OCI-LY7 (cell line): ENCODE results near the gene SCGB2B2. TPM values are rescaled to one million over a fixed set of nuclear protein-coding genes. Genes with fewer than 3 reads are reported as not detected.

Experiments
- BruUV-seq: library from RNA; stranded (reverse); fragments of 400-500 nt; replicated peaks from 2 replicates; lab custom pipeline; 2021; lab: Mats Ljungman, UMichigan
- CTCF ChIA-PET: fragments of 300-600 bp; sonication (Branson Sonifier 250); formaldehyde crosslinking; loops from one replicate; lab custom pipeline; 2022; ENCODE audit warnings: antibody characterized with exemption; ENCODE audit not compliant: unreplicated experiment; lab: Charles Lee
- POLR2A ChIA-PET: fragments of 300-600 bp; sonication (Branson Sonifier 250); formaldehyde crosslinking; loops from one replicate; lab custom pipeline; 2022; ENCODE audit warnings: antibody characterized with exemption; lab: Charles Lee
- DNase-seq: peaks from one replicate; pipeline ENCODE4 v3.0.0-alpha.2; 2015; ENCODE audit warnings: low spot score
- H2AFZ ChIP-seq: fragments of 200-600 bp; sonication (generic), shearing (Covaris generic); 2 replicates; pipeline ENCODE4 v1.6.1; 2014; ENCODE audit warnings: mild to moderate bottlenecking, antibody characterized with exemption, low read length, moderate library complexity
- H3K27ac ChIP-seq: fragments of 200-600 bp; sonication (generic); 2 replicates; pipeline ENCODE4 v1.5.1; 2014; ENCODE audit warnings: mixed run types, low read depth, mild to moderate bottlenecking, moderate library complexity, low read length, inconsistent platforms; ENCODE audit not compliant: poor library complexity, severe bottlenecking
- H3K36me3 ChIP-seq: fragments of 200-600 bp; sonication (generic); 2 replicates; pipeline ENCODE4 v1.6.1; 2014; ENCODE audit warnings: mild to moderate bottlenecking, antibody characterized with exemption, low read length, moderate library complexity, mixed read lengths; ENCODE audit not compliant: insufficient read depth
- H3K4me1 ChIP-seq: fragments of 200-600 bp; sonication (generic); 2 replicates; pipeline ENCODE4 v1.5.1; 2014; ENCODE audit warnings: mild to moderate bottlenecking, low read length; ENCODE audit not compliant: insufficient read depth, poor library complexity, severe bottlenecking
- H3K4me2 ChIP-seq: fragments of 200-600 bp; sonication (generic); 2 replicates; pipeline ENCODE4 v1.6.1; 2014; ENCODE audit warnings: mild to moderate bottlenecking, low read length
- H3K4me3 ChIP-seq: fragments of 200-600 bp; sonication (generic); 2 replicates; pipeline ENCODE4 v1.5.1; 2014; ENCODE audit warnings: mild to moderate bottlenecking, low read depth, low read length; ENCODE audit not compliant: poor library complexity, severe bottlenecking
- H3K79me2 ChIP-seq: fragments of 200-600 bp; sonication (generic); 2 replicates; pipeline ENCODE4 v1.6.1; 2016; ENCODE audit warnings: low read depth, mild to moderate bottlenecking, low read length, moderate library complexity, mixed read lengths; ENCODE audit not compliant: insufficient read depth
- H3K9me2 ChIP-seq: fragments of 200-600 bp; sonication (generic); 2 replicates; pipeline ENCODE4 v1.6.1; 2016; ENCODE audit warnings: mild to moderate bottlenecking, low read length, mixed read lengths; ENCODE audit not compliant: insufficient read depth
- H3K9me3 ChIP-seq: fragments of 200-600 bp; sonication (generic); 2 replicates; pipeline ENCODE4 v1.6.1; 2014; ENCODE audit warnings: mild to moderate bottlenecking, mixed run types, low read length, mixed read lengths
- H4K20me1 ChIP-seq: fragments of 200-600 bp; sonication (generic); 2 replicates; pipeline ENCODE4 v1.6.1; 2014; ENCODE audit warnings: mild to moderate bottlenecking, antibody characterized with exemption, low read length, moderate library complexity, mixed read lengths; ENCODE audit not compliant: insufficient read depth
- EZH2phosphoT487 ChIP-seq: fragments of 200-600 bp; sonication (generic); IDR thresholded peaks from 2 replicates; pipeline ENCODE4 v1.6.1; 2018; ENCODE audit warnings: low read depth, borderline replicate concordance, mild to moderate bottlenecking, mixed run types, antibody characterized with exemption, low read length, moderate library complexity, mixed read lengths
- intact Hi-C: fragments of 100-400 bp; cut with micrococcal nuclease; formaldehyde crosslinking; loops from one replicate; pipeline ENCODE4 v1.10.0; 2022; ENCODE audit not compliant: unreplicated experiment
- total RNA-seq, 2 experiments: library from RNA; depleted of rRNA in 1 of 2; stranded (reverse); fragments of >200 nt in 1 of 2; shearing (Covaris generic) in 1 of 2; gene quantifications; 2 replicates each; pipeline ENCODE4 v1.2.3, GENCODE V29; 2014 to 2022
- TF ChIP-seq, protein P1 (sequence below): fragments of 200-600 bp; sonication (generic); conservative IDR thresholded peaks from 2 replicates; pipeline ENCODE4 v1.5.1; 2014; ENCODE audit warnings: mild to moderate bottlenecking, antibody characterized with exemption, low read length, moderate library complexity, mixed read lengths

SCGB2B2 gene
- total RNA-seq, 2 experiments from 2014 or later = 0.54 to 1.7 TPM

DNA sequence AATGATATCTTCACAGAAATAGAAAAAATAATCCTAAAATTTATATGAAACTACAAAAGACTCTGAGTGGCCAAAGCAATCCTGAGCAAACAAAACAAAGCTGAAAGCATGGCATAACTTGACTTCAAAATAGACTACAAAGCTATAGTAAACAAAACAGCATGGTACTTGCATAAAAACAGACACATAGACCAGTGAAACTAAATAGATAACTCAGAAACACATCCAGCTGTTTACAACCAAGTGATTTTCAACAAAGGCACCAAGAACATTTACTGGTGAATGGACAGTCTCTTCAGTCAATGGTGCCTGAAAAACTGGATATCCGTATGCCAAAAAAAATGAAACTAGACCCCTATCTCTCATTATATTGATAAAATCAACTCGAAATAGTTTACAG, 25.2 kb downstream of the SCGB2B2 start:
- intact Hi-C loops = no loop called here
- no peaks in the 10 kb centered on the region for H3K9me2 ChIP-seq
- H3K27ac ChIP-seq = no peak overlapping the region
- BruUV-seq = no TSS peak
- no peaks in the 10 kb centered on the region for H3K36me3 ChIP-seq
- no peaks in the 10 kb centered on the region for H3K4me1 ChIP-seq
- no peaks in the 10 kb centered on the region for H3K79me2 ChIP-seq
- TF ChIP-seq EZH2phosphoT487 = no peak
- TF ChIP-seq, protein P1, sequence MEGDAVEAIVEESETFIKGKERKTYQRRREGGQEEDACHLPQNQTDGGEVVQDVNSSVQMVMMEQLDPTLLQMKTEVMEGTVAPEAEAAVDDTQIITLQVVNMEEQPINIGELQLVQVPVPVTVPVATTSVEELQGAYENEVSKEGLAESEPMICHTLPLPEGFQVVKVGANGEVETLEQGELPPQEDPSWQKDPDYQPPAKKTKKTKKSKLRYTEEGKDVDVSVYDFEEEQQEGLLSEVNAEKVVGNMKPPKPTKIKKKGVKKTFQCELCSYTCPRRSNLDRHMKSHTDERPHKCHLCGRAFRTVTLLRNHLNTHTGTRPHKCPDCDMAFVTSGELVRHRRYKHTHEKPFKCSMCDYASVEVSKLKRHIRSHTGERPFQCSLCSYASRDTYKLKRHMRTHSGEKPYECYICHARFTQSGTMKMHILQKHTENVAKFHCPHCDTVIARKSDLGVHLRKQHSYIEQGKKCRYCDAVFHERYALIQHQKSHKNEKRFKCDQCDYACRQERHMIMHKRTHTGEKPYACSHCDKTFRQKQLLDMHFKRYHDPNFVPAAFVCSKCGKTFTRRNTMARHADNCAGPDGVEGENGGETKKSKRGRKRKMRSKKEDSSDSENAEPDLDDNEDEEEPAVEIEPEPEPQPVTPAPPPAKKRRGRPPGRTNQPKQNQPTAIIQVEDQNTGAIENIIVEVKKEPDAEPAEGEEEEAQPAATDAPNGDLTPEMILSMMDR = no peak
- POLR2A ChIA-PET = no interaction called here
- H4K20me1 ChIP-seq = no peaks in the 10 kb centered on the region
- no peak overlapping the region for H2AFZ ChIP-seq
- H3K4me2 ChIP-seq = no peak overlapping the region
- H3K9me3 ChIP-seq = peaks cover 15% of the 10 kb centered on the region
- DNase-seq = no peak
- CTCF ChIA-PET = no interaction called here
- no peak overlapping the region for H3K4me3 ChIP-seq

DNA sequence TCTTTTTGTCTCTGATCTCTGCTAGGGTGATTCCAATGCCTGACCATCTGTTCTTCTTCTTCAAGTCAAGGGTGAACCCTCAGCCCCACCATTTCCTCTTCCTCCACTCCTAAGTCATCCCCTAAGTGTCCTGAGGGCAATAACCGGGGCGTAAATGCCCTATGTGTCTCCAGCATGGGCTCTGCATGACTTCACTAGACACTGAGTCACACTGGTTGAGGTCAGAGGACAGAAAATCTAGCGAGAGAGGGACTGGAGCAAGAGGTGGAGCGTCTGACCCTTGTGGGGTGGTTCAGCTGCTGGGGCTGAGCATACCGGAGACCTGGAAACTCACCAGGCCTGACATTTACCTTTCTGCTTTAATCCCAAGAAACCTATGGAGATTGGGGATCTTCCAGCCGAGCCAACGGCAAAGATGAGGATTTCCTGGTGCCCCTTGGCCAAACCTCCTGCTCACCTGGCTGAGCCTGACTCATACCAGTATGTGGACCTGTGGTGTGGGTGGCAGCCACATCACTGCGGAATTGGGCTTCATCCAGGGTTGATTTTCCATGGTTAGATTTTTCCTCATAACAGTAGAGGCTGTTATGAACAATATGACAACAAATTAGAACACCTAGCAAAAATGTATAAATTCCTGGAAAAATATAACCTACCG, 26.9 kb downstream of the SCGB2B2 start:
- Histone ChIP-seq H3K4me1 (no peaks in the 10 kb centered on the region), H3K27ac (no peak overlapping the region), H3K36me3 (no peaks in the 10 kb centered on the region), H3K9me3 (peaks cover 15% of the 10 kb centered on the region), H3K79me2 (no peaks in the 10 kb centered on the region), H3K9me2 (no peaks in the 10 kb centered on the region), H4K20me1 (no peaks in the 10 kb centered on the region), H3K4me3 (no peak overlapping the region), H2AFZ (no peak overlapping the region), H3K4me2 (no peak overlapping the region)
- ChIA-PET CTCF (no interaction called here), POLR2A (no interaction called here)
- no TSS peak for BruUV-seq
- no peak for TF ChIP-seq EZH2phosphoT487
- TF ChIP-seq, protein P1 = no peak
- no peak for DNase-seq
- intact Hi-C loops = no loop called here

- Histone ChIP-seq H3K79me2 (no peaks in the 10 kb centered on the region), H2AFZ (no peak overlapping the region), H3K4me1 (no peaks in the 10 kb centered on the region), H3K27ac (no peak overlapping the region), H4K20me1 (no peaks in the 10 kb centered on the region), H3K9me3 (no peaks in the 10 kb centered on the region), H3K9me2 (no peaks in the 10 kb centered on the region), H3K4me2 (no peak overlapping the region), H3K36me3 (no peaks in the 10 kb centered on the region), H3K4me3 (no peak overlapping the region)
- POLR2A ChIA-PET = interaction anchor here (1.0 kb wide), 1 partner anchor 44 kb away, joined by 8 read pairs; no protein-coding TSS in a partner anchor
- TF ChIP-seq EZH2phosphoT487 = no peak
- TF ChIP-seq, protein P1 = no peak
- intact Hi-C loops = no loop called here
- CTCF ChIA-PET = no interaction called here
- no TSS peak for BruUV-seq
- no peak for DNase-seq
These were observed 31.4 kb downstream of the SCGB2B2 start for GRCh38 chr19:34645551-34645950.
